ENCODE measurements around the gene DNAJC3. TPM values are rescaled to one million over a fixed set of nuclear protein-coding genes. Genes with fewer than 3 reads are reported as not detected.
A peak's percentile ranks its signal among the peaks of the same experiment; 100 is the strongest.

DNAJC3 gene
- total and polyA plus RNA-seq, 2 of the 13 experiments (the other 11 are each of a cell fraction or from before 2014, with no cell fraction given), result 10.4 to 48.2 TPM

- TF ChIP-seq POGK (CRISPR knock-in tag; conservative IDR thresholded peaks at IDR 0.05) (no peak; the same call in 1 of the 2 replicates), ZNF710 (CRISPR knock-in tag; IDR thresholded peaks at IDR 0.05; ENCODE audit: borderline replicate concordance) (no peak), ZNF10 (CRISPR knock-in tag; IDR thresholded peaks at IDR 0.05; ENCODE audit: borderline replicate concordance, low read depth) (no peak), BATF2 (CRISPR knock-in tag; IDR thresholded peaks at IDR 0.05) (no peak), ZBED4 (CRISPR knock-in tag; IDR thresholded peaks at IDR 0.05; ENCODE audit: borderline replicate concordance) (no peak), NR2F6 (IDR thresholded peaks at IDR 0.05) (no peak), NR2F6 (CRISPR knock-in tag; IDR thresholded peaks at IDR 0.05) (no peak), ZNF552 (CRISPR knock-in tag; IDR thresholded peaks at IDR 0.05; ENCODE audit: borderline replicate concordance) (no peak), ZBTB34 (CRISPR knock-in tag; IDR thresholded peaks at IDR 0.05) (no peak), IRF1 (CRISPR knock-in tag; IDR thresholded peaks at IDR 0.05; ENCODE audit: low read depth) (no peak), DBP (CRISPR knock-in tag; IDR thresholded peaks at IDR 0.05; ENCODE audit: not compliant biosample characterization) (peak; percentile 12), PAX8 (CRISPR knock-in tag; IDR thresholded peaks at IDR 0.05; ENCODE audit: borderline replicate concordance) (no peak), POLR2A (IDR thresholded peaks at IDR 0.05; ENCODE audit: insufficient read depth in 1 of 2, low read depth in 2 of 2, low read length in 2 of 2) (peak; percentile 13 to 43; a peak in 2 of 4 replicates), ZNF674 (CRISPR knock-in tag; IDR thresholded peaks at IDR 0.05; ENCODE audit: low read depth) (no peak), DR1 (CRISPR knock-in tag; IDR thresholded peaks at IDR 0.05) (no peak), KDM5A (IDR thresholded peaks at IDR 0.05; ENCODE audit: borderline replicate concordance, low read length) (peak; percentile 15; the same call in 1 of the 2 replicates)
These were observed 706 bp upstream of the DNAJC3 start (continued) for GRCh38 chr13:95676105-95676761.
